Pancreas (tissue), 10 donors: Measurements from ENCODE around the gene LRFN2. TPM values are rescaled to one million over a fixed set of nuclear protein-coding genes. Genes with fewer than 3 reads are reported as not detected.

Experiments
- ATAC-seq, 4 donors: fragments of 200-7000 bp; cut with Tn5 transposase; one replicate each; pipeline versions ENCODE4 v1.8.0 to v1.9.1; 2020; ENCODE audit warnings: mild to moderate bottlenecking in 4 of 4, moderate library complexity in 4 of 4
- DNase-seq, 6 donors: peaks; one replicate each; pipeline ENCODE4 v3.0.0-alpha.2; 2020
- FAIRE-seq: peaks from 2 replicates; lab custom pipeline; 2012; peaks lifted over from hg19 to GRCh38; lab: Jason Lieb, UNC
- H3K27ac ChIP-seq, 4 donors: fragments of 200-600 bp; sonication (generic); 1 replicate in 3 of 4; 2 replicates in 1 of 4; pipeline versions ENCODE4 v1.5.0 to v1.8.0; 2020
- H3K27me3 ChIP-seq, 4 donors: fragments of 200-600 bp; one replicate each; pipeline ENCODE4 v1.8.0; 2021
- H3K36me3 ChIP-seq, 3 donors: fragments of 200-600 bp; sonication (generic) in 1 of 3; one replicate each; pipeline versions ENCODE4 v1.5.0 to v1.8.0; 2020 to 2021
- H3K4me1 ChIP-seq, 3 donors: fragments of 200-600 bp; one replicate each; pipeline ENCODE4 v1.8.0; 2021
- H3K4me3 ChIP-seq, 4 donors: fragments of 200-600 bp; sonication (generic) in 2 of 4; one replicate each; pipeline versions ENCODE4 v1.5.0 to v1.8.0; 2020 to 2021
- H3K9me3 ChIP-seq, 4 donors: fragments of 200-600 bp; one replicate each; pipeline ENCODE4 v1.8.0; 2021
- CTCF ChIP-seq, 4 donors: fragments of 200-600 bp; sonication (generic) in 3 of 4; IDR thresholded peaks; one replicate each; pipeline versions ENCODE4 v1.5.0 to v1.8.0; 2021; ENCODE audit warnings: antibody characterized with exemption in 4 of 4
- WGBS, 2 donors: extraction: QIAGEN DNeasy Blood & Tissue Kit; methylation state at CpG; one replicate each; pipeline ENCODE4 v1.1.7; 2013; 5-methylcytosine and 5-hydroxymethylcytosine counted together
- intact Hi-C, 3 donors: fragments of 100-400 bp; cut with DNase I; formaldehyde crosslinking; loops; one replicate each; pipeline versions ENCODE4 v1.11.1 to v1.14.2; 2022
- polyA plus RNA-seq, 2 donors: library from polyadenylated mRNA; stranded (reverse); fragments of 200-250 nt; gene quantifications; one replicate each; pipeline ENCODE4 v1.2.3, GENCODE V29; 2013
- total RNA-seq, 6 donors: library from RNA; stranded (reverse); fragmentation: NEBNext Ultra II Directional in 4 of 6; extraction: Animal tissue kit (Norgen Biotek cat#: 25700) in 4 of 6; gene quantifications; one replicate each; pipeline versions ENCODE4 v1.2.1 to v1.2.4, GENCODE V29; 2021 to 2023
- donor health status: healthy with polysubstance abuse.
- donor health status: DM: no; HTN: no; CAD: no; lungs with moderate emphysema.
- donor health status: DM: no; HTN: no; CAD: no.
- donor health status: control.
- donor health status: control.
- donor health status: Bipolar disorder and iron deficiency.
- donor health status: DM: yes; HTN: yes; CAD: no.
- donor health status: DM: no; HTN: no; CAD: no.
- donor health status: DM: no; HTN: no; CAD: no.
- donor health status: DM: yes; HTN: yes; CAD: no.

Gene LRFN2
- total and polyA plus RNA-seq, 8 donors: 0.22 to 1.5 (median 0.54) TPM

GRCh38 chr6:40606981-40607380 is 19.8 kb upstream of the LRFN2 start:
- no peaks in the 10 kb centered on the region for H3K4me1 ChIP-seq
- ATAC-seq (no peak), DNase-seq (no peak), FAIRE-seq (no peak)
- TF ChIP-seq CTCF (IDR thresholded peaks at IDR 0.05): no peak
- no peaks in the 10 kb centered on the region for H3K27me3 ChIP-seq
- 69 to 76% methylated on average over 4 of the region's 4 CpGs for whole genome bisulfite sequencing, 2 donors
- no peak overlapping the region for H3K27ac ChIP-seq
- intact Hi-C loops: no loop called here
- H3K36me3 ChIP-seq: no peaks in the 10 kb centered on the region
- no peaks in the 10 kb centered on the region for H3K9me3 ChIP-seq
- no peak overlapping the region for H3K4me3 ChIP-seq

- Histone ChIP-seq H3K27ac (no peak overlapping the region), H3K36me3 (no peaks in the 10 kb centered on the region), H3K4me3 (no peak overlapping the region), H3K4me1 (no peaks in the 10 kb centered on the region), H3K27me3 (no peaks in the 10 kb centered on the region), H3K9me3 (no peaks in the 10 kb centered on the region)
- WGBS, 2 donors: 65 to 66% methylated on average over 2 of the region's 2 CpGs
- ATAC-seq (no peak), FAIRE-seq (no peak), DNase-seq (no peak)
- no peak for TF ChIP-seq CTCF (IDR thresholded peaks at IDR 0.05)
- intact Hi-C loops: no loop called here
Measured at GRCh38 chr6:40606526-40606925, 19.4 kb upstream of the LRFN2 start.

GRCh38 chr6:40604082-40604481 is 16.9 kb upstream of the LRFN2 start:
- Histone ChIP-seq H3K27me3 (no peaks in the 10 kb centered on the region), H3K36me3 (no peaks in the 10 kb centered on the region), H3K4me1 (no peaks in the 10 kb centered on the region), H3K4me3 (no peak overlapping the region), H3K27ac (no peak overlapping the region), H3K9me3 (no peaks in the 10 kb centered on the region)
- 56 to 67% methylated on average over 2 of the region's 2 CpGs for WGBS, 2 donors
- ATAC-seq (no peak), DNase-seq (no peak), FAIRE-seq (no peak)
- intact Hi-C loops: no loop called here
- TF ChIP-seq CTCF (IDR thresholded peaks at IDR 0.05): no peak

GRCh38 chr6:40599555-40599954 is 12.4 kb upstream of the LRFN2 start:
- Histone ChIP-seq H3K4me1 (no peaks in the 10 kb centered on the region), H3K36me3 (no peaks in the 10 kb centered on the region), H3K27me3 (no peaks in the 10 kb centered on the region), H3K9me3 (no peaks in the 10 kb centered on the region), H3K4me3 (no peak overlapping the region), H3K27ac (no peak overlapping the region)
- 9 to 13% methylated on average over 28 of the region's 28 CpGs for whole genome bisulfite sequencing, 2 donors
- ATAC-seq (peak; percentile 61 to 96 (median 86)), FAIRE-seq (no peak), DNase-seq (peak in 5 of 6 donors; percentile 6 to 77 (median 57))
- intact Hi-C loops: no loop called here
- TF ChIP-seq CTCF (IDR thresholded peaks at IDR 0.05): no peak

- 69 to 83% methylated on average over 5 of the region's 5 CpGs for WGBS, 2 donors
- intact Hi-C loops: no loop called here
- TF ChIP-seq CTCF (IDR thresholded peaks at IDR 0.05): no peak
- Histone ChIP-seq H3K27me3 (no peaks in the 10 kb centered on the region), H3K27ac (no peak overlapping the region), H3K9me3 (no peaks in the 10 kb centered on the region), H3K4me1 (no peaks in the 10 kb centered on the region), H3K36me3 (no peaks in the 10 kb centered on the region), H3K4me3 (no peak overlapping the region)
- ATAC-seq: no peak
- no peak for DNase-seq
- FAIRE-seq: no peak
Measured at GRCh38 chr6:40598516-40598915, 11.4 kb upstream of the LRFN2 start.
